RWPE2 (cell line): ENCODE results near the gene ZNF26.
"Not testable (repeated sequence)": the region's sequence is repeated elsewhere in the genome, so short reads cannot be mapped to it uniquely, and the experiment has no call there.

ENCODE experiments used
- ATAC-seq: fragments of 200-7000 bp; cut with Tn5 transposase; 3 replicates; pipeline ENCODE4 v1.9.1; 2021; ENCODE audit warnings: low read depth
- DNase-seq: peaks from one replicate; pipeline ENCODE4 v3.0.0-alpha.2; 2020; ENCODE audit warnings: low spot score
- H3K27ac ChIP-seq: fragments of 450-650 bp; 2 replicates; pipeline ENCODE4 v1.5.1; 2017; ENCODE audit warnings: mild to moderate bottlenecking; ENCODE audit not compliant: poor library complexity, severe bottlenecking
- H3K27me3 ChIP-seq: fragments of 250-450 bp; sonication (Bioruptor Pico); 2 replicates; pipeline ENCODE4 v1.5.1; 2021; ENCODE audit warnings: mild to moderate bottlenecking, moderate library complexity; ENCODE audit not compliant: insufficient read depth, poor library complexity, severe bottlenecking
- H3K36me3 ChIP-seq: fragments of 250-450 bp; sonication (Bioruptor Pico); 2 replicates; pipeline ENCODE4 v1.5.1; 2020; ENCODE audit warnings: low read depth, mild to moderate bottlenecking, moderate library complexity
- H3K4me1 ChIP-seq: fragments of 250-450 bp; sonication (Bioruptor Pico); 2 replicates; pipeline ENCODE4 v1.5.1; 2021; ENCODE audit warnings: mild to moderate bottlenecking, moderate library complexity; ENCODE audit not compliant: insufficient read depth, poor library complexity, severe bottlenecking
- H3K4me3 ChIP-seq: fragments of 250-450 bp; sonication (Bioruptor Pico); 2 replicates; pipeline ENCODE4 v1.5.1; 2021; ENCODE audit warnings: mild to moderate bottlenecking, moderate library complexity; ENCODE audit not compliant: severe bottlenecking
- H3K9me3 ChIP-seq: fragments of 250-450 bp; sonication (Bioruptor Pico); 2 replicates; pipeline ENCODE4 v1.5.1; 2021; ENCODE audit warnings: mild to moderate bottlenecking, moderate library complexity; ENCODE audit not compliant: severe bottlenecking
- TF ChIP-seq, protein P1 (sequence below): fragments of 450-650 bp; IDR thresholded peaks from one replicate; pipeline ENCODE4 v1.5.1; 2017; ENCODE audit warnings: mild to moderate bottlenecking, moderate library complexity; ENCODE audit not compliant: poor library complexity, severe bottlenecking

The ZNF26 gene, protein sequence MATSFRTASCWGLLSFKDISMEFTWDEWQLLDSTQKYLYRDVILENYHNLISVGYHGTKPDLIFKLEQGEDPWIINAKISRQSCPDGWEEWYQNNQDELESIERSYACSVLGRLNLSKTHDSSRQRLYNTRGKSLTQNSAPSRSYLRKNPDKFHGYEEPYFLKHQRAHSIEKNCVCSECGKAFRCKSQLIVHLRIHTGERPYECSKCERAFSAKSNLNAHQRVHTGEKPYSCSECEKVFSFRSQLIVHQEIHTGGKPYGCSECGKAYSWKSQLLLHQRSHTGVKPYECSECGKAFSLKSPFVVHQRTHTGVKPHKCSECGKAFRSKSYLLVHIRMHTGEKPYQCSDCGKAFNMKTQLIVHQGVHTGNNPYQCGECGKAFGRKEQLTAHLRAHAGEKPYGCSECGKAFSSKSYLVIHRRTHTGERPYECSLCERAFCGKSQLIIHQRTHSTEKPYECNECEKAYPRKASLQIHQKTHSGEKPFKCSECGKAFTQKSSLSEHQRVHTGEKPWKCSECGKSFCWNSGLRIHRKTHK

DNA sequence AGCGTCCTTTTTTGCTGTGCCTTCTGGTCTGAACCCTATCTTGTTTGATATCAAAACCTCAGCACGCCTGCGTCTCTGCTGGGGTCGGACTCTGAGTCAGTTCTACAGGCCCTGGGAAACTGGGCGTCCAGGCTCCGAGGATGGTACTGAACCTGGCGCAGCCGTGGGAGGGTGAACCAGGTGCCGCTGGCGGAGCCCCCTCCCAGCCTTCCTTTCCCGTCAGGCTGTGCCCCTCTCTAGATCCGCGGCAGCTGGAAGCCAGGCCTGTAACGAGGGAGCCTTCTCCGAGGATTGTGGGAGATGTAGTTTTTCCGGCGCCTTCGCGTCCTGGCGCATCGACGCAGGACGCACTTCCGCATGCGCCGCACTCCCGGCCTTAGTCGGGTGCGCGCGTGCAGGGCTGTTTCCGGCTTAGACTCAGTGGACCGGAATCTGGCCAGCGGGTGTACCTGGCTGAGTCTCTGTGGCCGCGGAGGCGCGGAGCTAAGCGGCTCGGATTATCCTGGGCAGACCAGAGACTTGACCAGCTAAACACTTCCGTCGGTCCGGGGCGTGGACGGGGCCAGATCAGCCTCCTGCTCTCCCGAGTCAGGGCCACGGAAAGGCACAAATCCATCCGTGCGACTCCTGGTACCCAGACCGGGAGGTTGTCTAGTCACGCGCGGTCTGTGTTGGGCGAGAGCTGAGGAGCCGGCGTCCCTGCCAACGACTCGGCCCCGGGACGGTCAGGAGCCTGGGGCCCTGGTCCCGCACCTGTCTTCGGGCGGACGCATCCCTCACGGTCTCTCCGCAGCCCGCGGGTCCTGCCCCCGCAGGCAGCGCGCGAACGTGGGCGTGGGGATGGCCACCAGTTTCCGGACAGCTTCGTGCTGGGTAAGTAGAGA lies at the start of gene ZNF26:
Gene ZNF26, plus strand, starts transcription at position 367 of the 884 bp plus-strand sequence. Its CDS starts 474 bp downstream, at position 841.
- Histone ChIP-seq H3K27ac (peak within 1 kb of the TSS; percentile 39), H3K36me3 (peaks cover 20% of the 10 kb centered on the region), H3K4me3 (peak within 1 kb of the TSS; percentile 82), H3K4me1 (no peaks in the 10 kb centered on the region), H3K27me3 (no peaks in the 10 kb centered on the region), H3K9me3 (peaks cover 5% of the 10 kb centered on the region)
- DNase-seq (peak; percentile 82), ATAC-seq (peak; percentile 98)
- TF ChIP-seq, protein P1, sequence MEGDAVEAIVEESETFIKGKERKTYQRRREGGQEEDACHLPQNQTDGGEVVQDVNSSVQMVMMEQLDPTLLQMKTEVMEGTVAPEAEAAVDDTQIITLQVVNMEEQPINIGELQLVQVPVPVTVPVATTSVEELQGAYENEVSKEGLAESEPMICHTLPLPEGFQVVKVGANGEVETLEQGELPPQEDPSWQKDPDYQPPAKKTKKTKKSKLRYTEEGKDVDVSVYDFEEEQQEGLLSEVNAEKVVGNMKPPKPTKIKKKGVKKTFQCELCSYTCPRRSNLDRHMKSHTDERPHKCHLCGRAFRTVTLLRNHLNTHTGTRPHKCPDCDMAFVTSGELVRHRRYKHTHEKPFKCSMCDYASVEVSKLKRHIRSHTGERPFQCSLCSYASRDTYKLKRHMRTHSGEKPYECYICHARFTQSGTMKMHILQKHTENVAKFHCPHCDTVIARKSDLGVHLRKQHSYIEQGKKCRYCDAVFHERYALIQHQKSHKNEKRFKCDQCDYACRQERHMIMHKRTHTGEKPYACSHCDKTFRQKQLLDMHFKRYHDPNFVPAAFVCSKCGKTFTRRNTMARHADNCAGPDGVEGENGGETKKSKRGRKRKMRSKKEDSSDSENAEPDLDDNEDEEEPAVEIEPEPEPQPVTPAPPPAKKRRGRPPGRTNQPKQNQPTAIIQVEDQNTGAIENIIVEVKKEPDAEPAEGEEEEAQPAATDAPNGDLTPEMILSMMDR: no peak

DNA sequence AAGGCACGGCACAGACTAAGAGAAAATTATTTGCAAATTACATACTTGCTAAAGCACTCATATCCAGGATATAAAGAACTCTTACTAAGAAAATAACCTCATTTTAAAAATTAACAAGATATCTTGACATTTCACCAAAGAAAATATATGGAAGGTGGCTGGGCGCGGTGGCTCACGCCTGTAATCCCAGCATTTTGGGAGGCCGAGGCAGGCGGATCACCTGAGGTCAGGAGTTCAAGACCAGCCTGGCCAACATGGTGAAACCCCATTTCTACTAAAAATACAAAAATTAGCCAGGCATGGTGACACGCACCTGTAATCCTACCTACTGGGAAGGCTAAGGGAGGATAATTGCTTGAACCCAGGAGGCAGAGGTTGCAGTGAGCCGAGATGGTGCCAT lies 49.2 kb upstream of the ZNF26 start:
- not testable (repeated sequence) for H3K4me1 ChIP-seq, H3K27ac ChIP-seq, H3K27me3 ChIP-seq, H3K4me3 ChIP-seq, ATAC-seq, H3K36me3 ChIP-seq, DNase-seq
- H3K9me3 ChIP-seq: peaks cover 15% of the 10 kb centered on the region

DNA sequence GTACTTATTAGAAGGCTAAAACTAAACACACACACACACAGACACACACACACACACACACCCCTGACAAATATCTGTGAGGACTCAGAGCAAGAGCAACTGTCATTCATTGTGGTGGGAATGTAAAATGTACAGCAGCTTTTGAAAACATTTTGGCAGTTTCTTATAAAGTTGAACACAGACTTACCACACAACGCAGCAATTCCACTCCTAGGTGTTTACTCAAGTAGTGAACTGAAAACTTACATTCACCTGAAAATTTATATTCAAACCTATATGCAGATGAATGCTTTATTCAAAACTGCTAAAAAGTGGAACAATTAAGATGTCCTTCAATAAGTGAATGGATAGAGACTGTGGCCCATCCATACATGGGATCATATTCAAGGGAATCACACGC lies 48.7 kb upstream of the ZNF26 start:
- H3K27ac ChIP-seq: no peak overlapping the region
- no peak overlapping the region for H3K4me3 ChIP-seq
- H3K27me3 ChIP-seq: no peaks in the 10 kb centered on the region
- H3K9me3 ChIP-seq: peaks cover 14% of the 10 kb centered on the region
- DNase-seq: no peak
- no peak for ATAC-seq
- TF ChIP-seq, protein P1: no peak
- H3K4me1 ChIP-seq: no peaks in the 10 kb centered on the region
- peaks cover 11% of the 10 kb centered on the region for H3K36me3 ChIP-seq

DNA sequence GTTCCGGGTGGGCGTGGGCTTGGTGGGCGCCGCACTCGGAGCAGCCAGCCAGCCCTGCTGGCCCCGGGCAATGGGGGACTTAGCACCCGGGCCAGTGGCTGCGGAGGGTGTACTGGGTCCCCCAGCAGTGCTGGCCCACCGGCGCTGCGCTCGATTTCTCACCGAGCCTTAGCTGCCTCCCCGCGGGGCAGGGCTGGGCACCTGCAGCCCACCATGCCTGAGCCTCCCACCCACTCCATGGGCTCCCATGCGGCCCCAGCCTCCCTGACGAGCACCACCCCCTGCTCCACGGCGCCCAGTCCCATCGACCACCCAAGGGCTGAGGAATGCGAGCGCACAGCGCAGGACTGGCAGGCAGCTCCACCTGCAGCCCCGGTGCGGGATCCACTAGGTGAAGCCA lies 47.4 kb upstream of the ZNF26 start:
- Histone ChIP-seq H3K9me3 (peaks cover 14% of the 10 kb centered on the region), H3K36me3 (peaks cover 20% of the 10 kb centered on the region)
- not testable (repeated sequence) for H3K27ac ChIP-seq, DNase-seq, H3K4me3 ChIP-seq, H3K4me1 ChIP-seq, H3K27me3 ChIP-seq, ATAC-seq

DNA sequence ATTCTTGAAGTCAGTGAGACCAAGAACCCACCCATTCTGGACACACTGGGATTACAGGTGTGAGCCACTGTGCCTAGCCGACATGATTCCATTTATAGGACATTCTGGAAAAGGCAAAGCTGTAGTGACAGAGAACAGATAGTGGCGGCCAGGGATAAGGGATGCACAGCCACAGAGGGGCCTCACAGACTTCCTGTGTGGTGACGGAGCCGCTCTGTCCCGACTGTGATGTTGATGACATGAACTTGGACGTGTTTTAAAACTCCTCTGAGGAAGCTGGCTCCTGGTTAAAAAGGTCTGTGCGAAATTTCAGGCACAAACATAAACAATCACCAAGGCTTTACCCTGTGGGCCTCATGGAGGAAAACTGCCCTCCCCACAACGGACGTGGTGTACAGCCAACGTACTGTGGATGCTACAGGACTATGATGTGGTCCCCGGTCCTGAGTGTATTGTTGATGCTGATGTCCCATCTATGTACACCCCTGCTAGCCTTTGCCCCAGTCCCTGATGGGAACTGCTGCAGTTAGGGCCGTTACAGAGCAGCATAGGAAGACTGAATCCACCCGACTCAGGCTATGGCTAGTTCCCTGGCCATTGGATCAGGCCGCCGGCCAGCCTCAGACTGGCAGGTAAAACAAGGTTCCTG lies 46.0 kb upstream of the ZNF26 start:
- Histone ChIP-seq H3K9me3 (peaks cover 10% of the 10 kb centered on the region), H3K27me3 (no peaks in the 10 kb centered on the region), H3K4me1 (no peaks in the 10 kb centered on the region), H3K4me3 (no peak overlapping the region), H3K27ac (no peak overlapping the region), H3K36me3 (peaks cover 32% of the 10 kb centered on the region)
- ATAC-seq: no peak
- TF ChIP-seq, protein P1: no peak
- no peak for DNase-seq
